ENCODE measurements around the gene GREB1. TPM values are rescaled to one million over a fixed set of nuclear protein-coding genes. Genes with fewer than 3 reads are reported as not detected.

Gene GREB1
- total and polyA plus RNA-seq, 2 donors (not counting 1 experiment from before 2014, with no cell fraction given) = 0.04 to 0.39 TPM

DNA sequence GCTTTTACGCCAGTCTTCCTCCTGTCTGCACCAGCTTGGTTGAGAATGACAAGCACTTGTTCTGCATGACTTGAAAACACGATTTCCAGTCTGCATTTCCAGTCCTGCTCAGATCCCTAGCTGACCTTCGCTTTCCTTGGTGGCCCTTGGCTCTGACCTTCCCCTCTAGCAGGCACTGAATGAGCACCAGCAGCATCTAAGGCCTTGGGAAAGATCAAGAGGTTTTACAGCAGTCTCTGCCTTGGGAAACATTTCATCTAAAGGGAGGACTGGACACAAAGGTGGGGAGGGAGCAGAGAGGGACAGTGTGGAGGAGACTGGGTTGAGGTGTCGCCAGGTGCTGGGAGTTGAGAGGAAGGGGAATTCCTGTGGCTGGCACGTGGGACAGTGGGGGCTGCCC lies 105.7 kb downstream of the GREB1 start:
- Mint-ChIP-seq H3K27ac (no peak overlapping the region), H3K4me3 (no peak overlapping the region), H3K4me1 (no peaks in the 10 kb centered on the region), H3K9me3 (ENCODE audit: insufficient read depth) (no peaks in the 10 kb centered on the region), H3K27me3 (peaks cover 18% of the 10 kb centered on the region)
- Histone ChIP-seq H3K9me3 (ENCODE audit: control extremely low read depth in 1 of 3, control insufficient read depth in 2 of 3, insufficient read depth in 1 of 3, low read length in 2 of 3) (no peaks in the 10 kb centered on the region), H3K27me3 (replicated peaks in 1 of 4; ENCODE audit: control extremely low read depth in 1 of 4, control insufficient read depth in 3 of 4, insufficient read depth in 4 of 4, low read length in 3 of 4) (peaks cover 0 to 2% (median 0%) of the 10 kb centered on the region in 4 experiments), H3K4me3 (ENCODE audit: control extremely low read depth in 1 of 5, extremely low read depth in 1 of 5, insufficient read depth in 1 of 5, low read depth in 2 of 5, low read length in 4 of 5) (no peak overlapping the region), H3K4me1 (ENCODE audit: control insufficient read depth in 2 of 2, insufficient read depth in 2 of 2, low read length in 2 of 2) (no peaks in the 10 kb centered on the region), H3K27ac (ENCODE audit: low read length in 2 of 2) (no peak overlapping the region), H3K36me3 (replicated peaks in 1 of 2; ENCODE audit: control extremely low read depth in 1 of 2, control insufficient read depth in 1 of 2, extremely low read depth in 1 of 2, insufficient read depth in 2 of 2, low read length in 1 of 2) (no peaks in the 10 kb centered on the region), H3K9ac (ENCODE audit: low read length) (no peak overlapping the region), H2AFZ (ENCODE audit: insufficient read depth, low read depth, low read length, poor library complexity, severe bottlenecking) (no peak overlapping the region), H3K4me2 (replicated peaks; ENCODE audit: low read depth, low read length, poor library complexity, severe bottlenecking) (no peak overlapping the region), H3K79me2 (ENCODE audit: control insufficient read depth, insufficient read depth, low read length) (no peaks in the 10 kb centered on the region), H4K20me1 (ENCODE audit: control insufficient read depth, insufficient read depth, low read length, poor library complexity, severe bottlenecking) (no peaks in the 10 kb centered on the region)
- ChIA-PET CTCF (no interaction called here), POLR2A (no interaction called here)
- no peak for DNase-seq
- intact Hi-C loops (cut with micrococcal nuclease) = no loop called here
- TF ChIP-seq, protein P1, sequence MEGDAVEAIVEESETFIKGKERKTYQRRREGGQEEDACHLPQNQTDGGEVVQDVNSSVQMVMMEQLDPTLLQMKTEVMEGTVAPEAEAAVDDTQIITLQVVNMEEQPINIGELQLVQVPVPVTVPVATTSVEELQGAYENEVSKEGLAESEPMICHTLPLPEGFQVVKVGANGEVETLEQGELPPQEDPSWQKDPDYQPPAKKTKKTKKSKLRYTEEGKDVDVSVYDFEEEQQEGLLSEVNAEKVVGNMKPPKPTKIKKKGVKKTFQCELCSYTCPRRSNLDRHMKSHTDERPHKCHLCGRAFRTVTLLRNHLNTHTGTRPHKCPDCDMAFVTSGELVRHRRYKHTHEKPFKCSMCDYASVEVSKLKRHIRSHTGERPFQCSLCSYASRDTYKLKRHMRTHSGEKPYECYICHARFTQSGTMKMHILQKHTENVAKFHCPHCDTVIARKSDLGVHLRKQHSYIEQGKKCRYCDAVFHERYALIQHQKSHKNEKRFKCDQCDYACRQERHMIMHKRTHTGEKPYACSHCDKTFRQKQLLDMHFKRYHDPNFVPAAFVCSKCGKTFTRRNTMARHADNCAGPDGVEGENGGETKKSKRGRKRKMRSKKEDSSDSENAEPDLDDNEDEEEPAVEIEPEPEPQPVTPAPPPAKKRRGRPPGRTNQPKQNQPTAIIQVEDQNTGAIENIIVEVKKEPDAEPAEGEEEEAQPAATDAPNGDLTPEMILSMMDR (IDR thresholded peaks at IDR 0.05) = no peak
- no peak for TF ChIP-seq EZH2 (IDR thresholded peaks at IDR 0.05; ENCODE audit: borderline replicate concordance, insufficient read depth, low read depth, low read length, poor library complexity, severe bottlenecking)
- no peak for ATAC-seq (ENCODE audit: low read depth)
- 74% methylated on average over 5 of the region's 5 CpGs for WGBS (ENCODE audit: insufficient coverage)

DNA sequence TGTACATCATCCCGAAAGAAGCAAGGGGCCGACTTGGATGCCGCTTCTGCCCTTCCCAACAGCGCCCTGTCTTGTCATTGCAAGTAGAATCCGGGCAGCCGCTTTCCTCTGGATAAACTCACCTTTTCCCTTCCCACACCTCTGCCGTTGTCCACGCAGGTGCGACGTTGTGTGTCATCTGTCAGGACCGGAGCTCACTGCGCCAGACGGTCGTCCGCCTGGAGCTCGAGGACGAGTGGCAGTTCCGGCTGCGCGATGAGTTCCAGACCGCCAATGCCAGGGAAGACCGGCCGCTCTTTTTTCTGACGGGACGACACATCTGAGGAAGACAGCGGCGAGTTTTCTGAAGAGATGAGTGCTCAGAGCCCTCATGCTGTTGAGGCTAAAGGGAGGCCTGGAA lies 106.3 kb downstream of the GREB1 start:
- H2AFZ ChIP-seq (ENCODE audit: insufficient read depth, low read depth, low read length, poor library complexity, severe bottlenecking) = no peak overlapping the region
- no peak overlapping the region for H3K27ac ChIP-seq (ENCODE audit: low read length in 2 of 2)
- H3K9ac ChIP-seq (ENCODE audit: low read length) = no peak overlapping the region
- Mint-ChIP-seq H3K4me1 (no peaks in the 10 kb centered on the region), H3K9me3 (ENCODE audit: insufficient read depth) (no peaks in the 10 kb centered on the region), H3K27me3 (peaks cover 18% of the 10 kb centered on the region), H3K27ac (no peak overlapping the region), H3K4me3 (no peak overlapping the region)
- ATAC-seq (ENCODE audit: low read depth) (no peak), DNase-seq (no peak)
- ChIA-PET CTCF (no interaction called here), POLR2A (no interaction called here)
- intact Hi-C loops (cut with micrococcal nuclease) = no loop called here
- H3K9me3 ChIP-seq (ENCODE audit: control extremely low read depth in 1 of 3, control insufficient read depth in 2 of 3, insufficient read depth in 1 of 3, low read length in 2 of 3) = no peaks in the 10 kb centered on the region
- no peaks in the 10 kb centered on the region for H4K20me1 ChIP-seq (ENCODE audit: control insufficient read depth, insufficient read depth, low read length, poor library complexity, severe bottlenecking)
- H3K4me2 ChIP-seq (replicated peaks; ENCODE audit: low read depth, low read length, poor library complexity, severe bottlenecking) = no peak overlapping the region
- no peaks in the 10 kb centered on the region for H3K79me2 ChIP-seq (ENCODE audit: control insufficient read depth, insufficient read depth, low read length)
- TF ChIP-seq, protein P1 (IDR thresholded peaks at IDR 0.05) = no peak
- no peak for TF ChIP-seq EZH2 (IDR thresholded peaks at IDR 0.05; ENCODE audit: borderline replicate concordance, insufficient read depth, low read depth, low read length, poor library complexity, severe bottlenecking)
- no peak overlapping the region for H3K4me3 ChIP-seq (ENCODE audit: control extremely low read depth in 1 of 5, extremely low read depth in 1 of 5, insufficient read depth in 1 of 5, low read depth in 2 of 5, low read length in 4 of 5)
- no peaks in the 10 kb centered on the region for H3K36me3 ChIP-seq (replicated peaks in 1 of 2; ENCODE audit: control extremely low read depth in 1 of 2, control insufficient read depth in 1 of 2, extremely low read depth in 1 of 2, insufficient read depth in 2 of 2, low read length in 1 of 2)
- no peaks in the 10 kb centered on the region for H3K4me1 ChIP-seq (ENCODE audit: control insufficient read depth in 2 of 2, insufficient read depth in 2 of 2, low read length in 2 of 2)
- H3K27me3 ChIP-seq (replicated peaks in 1 of 4; ENCODE audit: control extremely low read depth in 1 of 4, control insufficient read depth in 3 of 4, insufficient read depth in 4 of 4, low read length in 3 of 4) = peaks cover 0 to 2% (median 0%) of the 10 kb centered on the region in 4 experiments
- 96% methylated on average over 27 of the region's 27 CpGs for WGBS (ENCODE audit: insufficient coverage)

All from B cell (primary cell).